Dedifferentiated amniotic fluid mesenchymal stem cell (primary cell): ENCODE results near the gene BRICD5.

Experiments
- DNase-seq: peaks from one replicate; pipeline ENCODE4 v3.0.0-alpha.2; 2016; ENCODE audit errors: extremely low spot score

Gene BRICD5

GRCh38 chr16:2163211-2163881 is 47.3 kb downstream of the BRICD5 start:
- no peak for DNase-seq

GRCh38 chr16:2162676-2163118 is 48.0 kb downstream of the BRICD5 start:
- DNase-seq: no peak

- DNase-seq: no peak
Observed at GRCh38 chr16:2161911-2162310, 48.8 kb downstream of the BRICD5 start.

GRCh38 chr16:2160915-2161551 is 49.6 kb downstream of the BRICD5 start:
- no peak for DNase-seq
